ENCODE results near the gene NPIPB5.
"Not testable (repeated sequence)": the region's sequence is repeated elsewhere in the genome, so short reads cannot be mapped to it uniquely, and the experiment has no call there.

The NPIPB5 gene

GRCh38 chr16:22510591-22510990 lies at the start of gene NPIPB5:
TSS of gene NPIPB5 (plus strand) at chr16:22510891. CDS start at chr16:22513802, 2,911 bp downstream.
- in situ Hi-C loops (cut with HindIII; ENCODE audit: low sequenced_read_pairs); H3K4me3 ChIP-seq (ENCODE audit: low read depth, low read length); DNase-seq (ENCODE audit: low read depth, low spot score): not testable (repeated sequence)

- DNase-seq (ENCODE audit: low read depth, low spot score); in situ Hi-C loops (cut with HindIII; ENCODE audit: low sequenced_read_pairs); H3K4me3 ChIP-seq (ENCODE audit: low read depth, low read length): not testable (repeated sequence)
These were observed 41.8 kb upstream of the NPIPB5 start for GRCh38 chr16:22468846-22469245.

GRCh38 chr16:22537996-22538395 lies 27.3 kb downstream of the NPIPB5 start:
- H3K4me3 ChIP-seq (ENCODE audit: low read depth, low read length); DNase-seq (ENCODE audit: low read depth, low spot score); in situ Hi-C loops (cut with HindIII; ENCODE audit: low sequenced_read_pairs): not testable (repeated sequence)

- H3K4me3 ChIP-seq (ENCODE audit: low read depth, low read length); in situ Hi-C loops (cut with HindIII; ENCODE audit: low sequenced_read_pairs); DNase-seq (ENCODE audit: low read depth, low spot score): not testable (repeated sequence)
These were observed 34.1 kb downstream of the NPIPB5 start for GRCh38 chr16:22544809-22545208.

- in situ Hi-C loops (cut with HindIII; ENCODE audit: low sequenced_read_pairs); DNase-seq (ENCODE audit: low read depth, low spot score); H3K4me3 ChIP-seq (ENCODE audit: low read depth, low read length): not testable (repeated sequence)
These were observed 35.9 kb downstream of the NPIPB5 start for GRCh38 chr16:22546630-22547029.

GRCh38 chr16:22547170-22547765 lies 36.6 kb downstream of the NPIPB5 start:
- H3K4me3 ChIP-seq (ENCODE audit: low read depth, low read length); DNase-seq (ENCODE audit: low read depth, low spot score); in situ Hi-C loops (cut with HindIII; ENCODE audit: low sequenced_read_pairs): not testable (repeated sequence)

- H3K4me3 ChIP-seq (ENCODE audit: low read depth, low read length); DNase-seq (ENCODE audit: low read depth, low spot score); in situ Hi-C loops (cut with HindIII; ENCODE audit: low sequenced_read_pairs): not testable (repeated sequence)
These were observed 39.2 kb downstream of the NPIPB5 start for GRCh38 chr16:22549853-22550252.

- in situ Hi-C loops (cut with HindIII; ENCODE audit: low sequenced_read_pairs); DNase-seq (ENCODE audit: low read depth, low spot score); H3K4me3 ChIP-seq (ENCODE audit: low read depth, low read length): not testable (repeated sequence)
These were observed 40.5 kb downstream of the NPIPB5 start for GRCh38 chr16:22551143-22551542.

- DNase-seq (ENCODE audit: low read depth, low spot score); H3K4me3 ChIP-seq (ENCODE audit: low read depth, low read length); in situ Hi-C loops (cut with HindIII; ENCODE audit: low sequenced_read_pairs): not testable (repeated sequence)
These were observed 41.0 kb downstream of the NPIPB5 start for GRCh38 chr16:22551651-22552050.

- in situ Hi-C loops (cut with HindIII; ENCODE audit: low sequenced_read_pairs); DNase-seq (ENCODE audit: low read depth, low spot score); H3K4me3 ChIP-seq (ENCODE audit: low read depth, low read length): not testable (repeated sequence)
These were observed 46.1 kb downstream of the NPIPB5 start for GRCh38 chr16:22556759-22557158.

Data from astrocyte of the spinal cord (primary cell).